A549 (cell line): ENCODE results near the gene PSMC5. TPM values are rescaled to one million over a fixed set of nuclear protein-coding genes. Genes with fewer than 3 reads are reported as not detected.

ENCODE experiments used
- ATAC-seq, 2 experiments: fragments of 200-7000 bp in 1 of 2; fragments of >200 bp in 1 of 2; cut with Nextera tagmentation in 1 of 2; cut with Tn5 transposase in 1 of 2; 3 replicates each; pipeline versions ENCODE4 v1.8.0 to v1.9.1; 2018 to 2020; ENCODE audit warnings: mild to moderate bottlenecking in 1 of 2, moderate library complexity in 1 of 2
- CTCF ChIA-PET: fragments of 300-600 bp; sonication (Branson Sonifier 250); formaldehyde crosslinking; extraction: SDS; loops from one replicate; lab custom pipeline; 2021; ENCODE audit warnings: antibody characterized with exemption, inconsistent platforms; lab: Yijun Ruan, JAX
- POLR2A ChIA-PET: fragments of 350-600 bp; formaldehyde crosslinking; extraction: SDS; loops from one replicate; lab custom pipeline; 2021; ENCODE audit warnings: antibody characterized with exemption, inconsistent platforms; lab: Yijun Ruan, JAX
- DNase-seq, 2 experiments: peaks; one replicate each; pipeline versions ENCODE4 v3.0.0 to v3.0.0-alpha.2; 2011 to 2016; ENCODE audit warnings: low read depth in 1 of 2, low spot score in 1 of 2
- FAIRE-seq: peaks from 2 replicates; lab custom pipeline; 2011; peaks lifted over from hg19 to GRCh38; lab: Jason Lieb, UNC
- H3K27ac ChIP-seq, 2 experiments: fragments of >200 bp; sonication (Bioruptor Twin); formaldehyde crosslinking; 3 replicates each; pipeline ENCODE4 v1.5.1; 2016 to 2017
- H3K4me1 ChIP-seq: fragments of >200 bp; sonication (Bioruptor Twin); formaldehyde crosslinking; 3 replicates; pipeline ENCODE4 v1.6.1; 2016
- H3K4me2 ChIP-seq: fragments of >200 bp; sonication (Bioruptor Twin); formaldehyde crosslinking; 3 replicates; pipeline ENCODE4 v1.6.1; 2016
- H3K4me3 ChIP-seq: fragments of >200 bp; sonication (Bioruptor Twin); formaldehyde crosslinking; 3 replicates; pipeline ENCODE4 v1.5.1; 2016
- H3K9me3 ChIP-seq: fragments of >200 bp; sonication (Bioruptor Twin); formaldehyde crosslinking; 3 replicates; pipeline ENCODE4 v1.6.1; 2016
- CEBPB ChIP-seq, 2 experiments: fragments of >200 bp in 1 of 2; sonication (Bioruptor Twin) in 1 of 2; formaldehyde crosslinking in 1 of 2; IDR thresholded peaks; 2 replicates each; pipeline ENCODE4 v1.6.1; 2012 to 2016
- CHD2 ChIP-seq: fragments of 150-350 bp; IDR thresholded peaks from 2 replicates; pipeline ENCODE4 v1.6.1; 2014; ENCODE audit warnings: low read length; ENCODE audit not compliant: partially characterized antibody
- CHD4 ChIP-seq: fragments of 200-600 bp; sonication (generic); IDR thresholded peaks from 2 replicates; pipeline ENCODE4 v1.6.1; 2016; ENCODE audit warnings: antibody characterized with exemption, mild to moderate bottlenecking, borderline replicate concordance
- EHF ChIP-seq: fragments of 250-450 bp; sonication (Bioruptor Pico); IDR thresholded peaks from 2 replicates; pipeline ENCODE4 v1.5.0; 2020; ENCODE audit warnings: mild to moderate bottlenecking
- FOXS1 ChIP-seq: fragments of 250-450 bp; sonication (Bioruptor Pico); IDR thresholded peaks from 2 replicates; pipeline ENCODE4 v1.5.0; 2020; ENCODE audit warnings: mild to moderate bottlenecking, moderate library complexity
- HEYL ChIP-seq: fragments of 250-450 bp; sonication (Bioruptor Pico); IDR thresholded peaks from 2 replicates; pipeline ENCODE4 v1.8.0; 2021; ENCODE audit warnings: mild to moderate bottlenecking, moderate library complexity
- HOXA7 ChIP-seq: fragments of 250-450 bp; sonication (Bioruptor Pico); IDR thresholded peaks from 2 replicates; pipeline ENCODE4 v1.5.0; 2020; ENCODE audit warnings: mild to moderate bottlenecking, moderate library complexity
- HOXB5 ChIP-seq: fragments of 250-450 bp; sonication (Bioruptor Pico); IDR thresholded peaks from 2 replicates; pipeline ENCODE4 v1.5.0; 2020; ENCODE audit warnings: mild to moderate bottlenecking, moderate library complexity
- KDM5A ChIP-seq: fragments of 200-600 bp; sonication (generic); IDR thresholded peaks from 2 replicates; pipeline ENCODE4 v1.6.1; 2016; ENCODE audit warnings: antibody characterized with exemption, mild to moderate bottlenecking
- MAZ ChIP-seq: fragments of 150-350 bp; IDR thresholded peaks from 2 replicates; pipeline ENCODE4 v1.6.1; 2014; ENCODE audit warnings: antibody characterized with exemption, low read depth, low read length, borderline replicate concordance
- NPAS2 ChIP-seq: fragments of 250-450 bp; sonication (Bioruptor Pico); IDR thresholded peaks from 2 replicates; pipeline ENCODE4 v1.8.0; 2022; ENCODE audit warnings: mild to moderate bottlenecking, moderate library complexity, borderline replicate concordance
- NR3C1 ChIP-seq: fragments of >200 bp; sonication (Bioruptor Twin); formaldehyde crosslinking; IDR thresholded peaks from 3 replicates; pipeline ENCODE4 v1.6.1; 2017
- PHF8 ChIP-seq: fragments of 200-600 bp; sonication (generic); IDR thresholded peaks from 2 replicates; pipeline ENCODE4 v1.6.1; 2016; ENCODE audit warnings: low read depth, mild to moderate bottlenecking, antibody characterized with exemption, moderate library complexity, borderline replicate concordance
- POLR2A ChIP-seq: IDR thresholded peaks from 2 replicates; pipeline ENCODE4 v1.6.1; 2012; ENCODE audit warnings: mild to moderate bottlenecking, low read length
- POLR2AphosphoS2 ChIP-seq: conservative IDR thresholded peaks from 2 replicates; pipeline ENCODE4 v1.6.1; 2012; ENCODE audit warnings: low read length, improper control_type of control experiment, inconsistent platforms
- RNF2 ChIP-seq: fragments of 200-600 bp; sonication (generic); IDR thresholded peaks from 2 replicates; pipeline ENCODE4 v1.6.1; 2016; ENCODE audit warnings: low read depth, mild to moderate bottlenecking, antibody characterized with exemption, moderate library complexity, borderline replicate concordance
- SMC3 ChIP-seq: fragments of >200 bp; sonication (Bioruptor Twin); formaldehyde crosslinking; IDR thresholded peaks from 3 replicates; pipeline ENCODE4 v1.6.1; 2018; ENCODE audit warnings: inconsistent platforms
- SREBF2 ChIP-seq: fragments of 450-650 bp; IDR thresholded peaks from 2 replicates; pipeline ENCODE4 v1.6.1; 2014; ENCODE audit warnings: mild to moderate bottlenecking, moderate library complexity
- TFCP2L1 ChIP-seq: fragments of 250-450 bp; sonication (Bioruptor Pico); IDR thresholded peaks from 2 replicates; pipeline ENCODE4 v1.5.0; 2021; ENCODE audit warnings: mild to moderate bottlenecking
- TP53 ChIP-seq: fragments of 250-450 bp; sonication (Bioruptor Pico); IDR thresholded peaks from 2 replicates; pipeline ENCODE4 v1.5.0; 2021; ENCODE audit warnings: mild to moderate bottlenecking, moderate library complexity
- ZFP36 ChIP-seq: fragments of 450-650 bp; IDR thresholded peaks from 2 replicates; pipeline ENCODE4 v1.6.1; 2014; ENCODE audit warnings: borderline replicate concordance; ENCODE audit not compliant: partially characterized antibody
- ZNF302 ChIP-seq: fragments of 250-450 bp; sonication (Bioruptor Pico); IDR thresholded peaks from 2 replicates; pipeline ENCODE4 v1.9.0; 2021; ENCODE audit warnings: inconsistent platforms, mild to moderate bottlenecking, moderate library complexity
- ZSCAN20 ChIP-seq: fragments of 250-450 bp; sonication (Bioruptor Pico); IDR thresholded peaks from 2 replicates; pipeline ENCODE4 v1.8.0; 2022; ENCODE audit warnings: mild to moderate bottlenecking, moderate library complexity
- WGBS: methylation state at CpG from one replicate; pipeline ENCODE4 v1.1.6; 2017; ENCODE audit errors: missing lambda C conversion rate; 5-methylcytosine and 5-hydroxymethylcytosine counted together
- polyA plus RNA-seq, 4 experiments: library from polyadenylated mRNA; depleted of rRNA in 3 of 4; stranded (reverse); fragments of >200 nt; fragmentation: RNase III in 1 of 4; extraction: RNeasy Plus Mini Kit Qiagen cat#74134 plus additional on column Dnase treatment in 1 of 4; gene quantifications; 2 replicates in 3 of 4; 3 replicates in 1 of 4; pipeline ENCODE4 v1.2.3, GENCODE V29; 2011 to 2017
- TF ChIP-seq, protein P1 (sequence below): fragments of >200 bp; sonication (Bioruptor Twin); formaldehyde crosslinking; IDR thresholded peaks from 2 replicates; pipeline ENCODE4 v1.6.1; 2016
- TF ChIP-seq, protein P2 (sequence below): IDR thresholded peaks from 2 replicates; pipeline ENCODE4 v1.6.1; 2012
- TF ChIP-seq, protein P3 (sequence below): fragments of >200 bp; sonication (Bioruptor Twin); formaldehyde crosslinking; IDR thresholded peaks from 3 replicates; pipeline ENCODE4 v1.5.1; 2016
- TF ChIP-seq, protein P4 (sequence below): fragments of 250-450 bp; sonication (Bioruptor Pico); IDR thresholded peaks from 2 replicates; pipeline ENCODE4 v1.5.0; 2021; ENCODE audit warnings: mild to moderate bottlenecking, moderate library complexity, borderline replicate concordance
- TF ChIP-seq, protein P5 (sequence below): fragments of 250-450 bp; sonication (Bioruptor Pico); IDR thresholded peaks from 2 replicates; pipeline ENCODE4 v1.5.0; 2020; ENCODE audit warnings: low read depth, mild to moderate bottlenecking, moderate library complexity

PSMC5 gene
- polyA plus RNA-seq, 2 of the 4 experiments (the other 2 are of a cell fraction): 303 to 406 TPM

DNA sequence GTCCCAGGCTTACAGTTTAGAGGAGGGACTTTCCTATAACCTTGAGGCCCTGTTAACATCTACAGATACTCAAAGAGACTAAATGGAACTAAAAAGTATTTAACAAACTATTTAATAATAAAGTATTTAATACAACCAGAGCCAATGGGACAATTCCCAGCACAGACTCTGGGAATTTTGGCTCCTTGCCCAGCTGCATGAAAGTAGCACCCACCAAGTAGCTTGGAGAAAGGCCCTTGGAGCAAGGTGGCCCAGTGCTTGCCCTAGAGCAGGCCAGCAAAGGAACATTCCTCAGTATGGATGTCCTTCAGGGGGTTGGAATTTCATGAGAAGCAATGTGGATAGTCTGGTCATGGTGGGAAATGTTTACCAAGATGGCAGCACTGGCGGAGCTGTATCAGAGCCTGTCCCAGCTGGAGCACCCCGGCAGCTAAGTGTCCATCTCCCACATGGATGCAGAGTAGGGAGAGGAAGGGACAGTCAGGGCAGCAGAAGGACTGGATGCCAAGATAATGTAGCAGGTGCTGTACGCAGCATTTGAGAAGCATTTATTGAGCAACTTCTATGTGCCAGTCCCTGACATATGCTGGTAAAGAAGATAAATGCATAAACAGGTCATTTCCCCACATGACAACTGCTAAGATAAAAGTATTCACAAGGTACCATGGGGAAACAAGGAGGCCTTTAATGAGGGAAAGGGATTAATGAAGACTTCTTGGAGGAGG, 20.5 kb downstream of the PSMC5 start:
- POLR2A ChIA-PET: no interaction called here
- WGBS: 82% methylated on average over 3 of the region's 3 CpGs
- ATAC-seq (no peak), FAIRE-seq (no peak), DNase-seq (no peak)
- H3K27ac ChIP-seq: no peak overlapping the region
- 0 out of 3 replicates have a peak, but pooled peaks cover 5% of the 10 kb centered on the region for H3K4me1 ChIP-seq
- peaks cover 8% of the 10 kb centered on the region for H3K9me3 ChIP-seq
- H3K4me3 ChIP-seq: no peak overlapping the region
- TF ChIP-seq NR3C1: no peak
- CTCF ChIA-PET: interaction anchor here (1.1 to 9.6 kb wide), 8 partner anchors 8 to 214 kb away, joined by 3 to 91 read pairs (median 6); no protein-coding TSS in a partner anchor
- no peak overlapping the region for H3K4me2 ChIP-seq

DNA sequence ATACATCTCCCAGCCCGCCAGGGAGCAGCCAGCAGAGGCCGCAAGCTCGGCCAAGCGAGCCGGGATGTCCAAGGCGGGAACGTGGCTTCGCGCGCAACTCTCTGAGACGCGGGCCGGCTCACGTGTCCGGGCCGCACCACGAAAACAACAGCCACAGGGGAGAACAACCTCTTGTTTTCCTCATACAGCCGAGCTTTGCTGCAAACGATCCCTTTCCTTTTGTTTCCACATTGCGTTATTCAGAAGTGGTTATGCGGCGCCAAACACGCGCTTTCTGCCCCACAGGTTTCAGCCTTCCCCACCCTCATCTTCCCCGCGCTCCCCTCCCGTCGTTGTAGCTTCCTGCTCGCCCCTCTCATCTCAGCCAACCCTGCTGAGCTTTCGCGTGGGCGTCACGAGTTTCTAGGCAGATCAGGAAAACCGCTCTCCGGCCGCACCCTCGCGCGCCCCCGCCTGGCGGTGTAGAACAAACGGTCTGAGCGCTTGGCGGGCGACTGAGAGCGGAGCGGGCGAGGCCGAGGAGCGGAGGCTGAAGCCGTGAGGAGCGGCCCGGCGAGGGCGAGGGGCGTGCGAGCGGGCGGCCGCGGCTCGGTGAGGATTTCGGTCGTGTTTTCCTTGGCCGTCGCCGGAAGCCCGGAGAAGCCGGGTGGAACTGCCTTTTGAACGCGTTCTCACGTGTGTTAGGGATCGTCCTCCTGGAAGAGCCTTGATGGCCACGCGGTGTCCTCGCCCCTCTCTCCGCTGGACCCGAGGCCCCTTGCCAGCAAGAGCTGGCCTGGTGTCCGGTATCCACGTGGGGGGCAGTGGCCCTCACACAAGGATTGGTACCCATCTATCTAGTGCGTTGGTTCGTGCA, 21.8 kb downstream of the PSMC5 start:
- Histone ChIP-seq H3K4me1 (no peaks in the 10 kb centered on the region), H3K9me3 (peaks cover 8% of the 10 kb centered on the region), H3K4me3 (peak overlapping the region; percentile 28), H3K27ac (peak overlapping the region; percentile 74 to 86), H3K4me2 (peak overlapping the region; percentile 76)
- ATAC-seq (peak; percentile 94 to 96), DNase-seq (peak; percentile 99), FAIRE-seq (peak; percentile 56)
- ChIA-PET CTCF (interaction anchor here (0.7 to 9.6 kb wide), 31 partner anchors 9 to 848 kb away, joined by 3 to 91 read pairs (median 3); partner anchors contain the start of genes CSHL1 and GH1), POLR2A (interaction anchor here (1.4 kb wide), 1 partner anchor 296 kb away, joined by 8 read pairs; no protein-coding TSS in a partner anchor)
- WGBS: 18% methylated on average over 62 of the region's 82 CpGs
- TF ChIP-seq, protein P1, sequence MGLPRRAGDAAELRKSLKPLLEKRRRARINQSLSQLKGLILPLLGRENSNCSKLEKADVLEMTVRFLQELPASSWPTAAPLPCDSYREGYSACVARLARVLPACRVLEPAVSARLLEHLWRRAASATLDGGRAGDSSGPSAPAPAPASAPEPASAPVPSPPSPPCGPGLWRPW: no peak
- TF ChIP-seq, protein P2, sequence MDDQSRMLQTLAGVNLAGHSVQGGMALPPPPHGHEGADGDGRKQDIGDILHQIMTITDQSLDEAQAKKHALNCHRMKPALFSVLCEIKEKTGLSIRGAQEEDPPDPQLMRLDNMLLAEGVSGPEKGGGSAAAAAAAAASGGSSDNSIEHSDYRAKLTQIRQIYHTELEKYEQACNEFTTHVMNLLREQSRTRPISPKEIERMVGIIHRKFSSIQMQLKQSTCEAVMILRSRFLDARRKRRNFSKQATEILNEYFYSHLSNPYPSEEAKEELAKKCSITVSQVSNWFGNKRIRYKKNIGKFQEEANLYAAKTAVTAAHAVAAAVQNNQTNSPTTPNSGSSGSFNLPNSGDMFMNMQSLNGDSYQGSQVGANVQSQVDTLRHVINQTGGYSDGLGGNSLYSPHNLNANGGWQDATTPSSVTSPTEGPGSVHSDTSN: peak; percentile 37; the same call in 1 of the 2 replicates
- TF ChIP-seq MAZ (no peak), PHF8 (no peak), SMC3 (no peak), POLR2AphosphoS2 (no peak), HOXB5 (CRISPR knock-in tag) (peak; percentile 94), POLR2A (no peak), HEYL (no peak; the same call in 1 of the 2 replicates), EHF (CRISPR knock-in tag) (peak; percentile 82; the same call in 1 of the 2 replicates), CHD4 (no peak), ZNF302 (CRISPR knock-in tag) (no peak; the same call in 1 of the 2 replicates), SREBF2 (peak; percentile 14; the same call in 1 of the 2 replicates), RNF2 (peak; percentile 75), TFCP2L1 (CRISPR knock-in tag) (0 out of 2 replicates have a peak, but pooled peaks have one; percentile 55), HOXA7 (CRISPR knock-in tag) (peak; percentile 40; the same call in 1 of the 2 replicates), CEBPB (IDR thresholded peaks at IDR 0.05) (no peak; a peak in 1 of 4 replicates), NR3C1 (no peak), ZFP36 (no peak), KDM5A (no peak), TP53 (CRISPR knock-in tag) (peak; percentile 78; the same call in 1 of the 2 replicates), ZSCAN20 (CRISPR knock-in tag) (peak; percentile 70; the same call in 1 of the 2 replicates), NPAS2 (CRISPR knock-in tag) (peak; percentile 95), CHD2 (peak; percentile 60), FOXS1 (CRISPR knock-in tag) (peak; percentile 63; the same call in 1 of the 2 replicates)
- TF ChIP-seq, protein P3, sequence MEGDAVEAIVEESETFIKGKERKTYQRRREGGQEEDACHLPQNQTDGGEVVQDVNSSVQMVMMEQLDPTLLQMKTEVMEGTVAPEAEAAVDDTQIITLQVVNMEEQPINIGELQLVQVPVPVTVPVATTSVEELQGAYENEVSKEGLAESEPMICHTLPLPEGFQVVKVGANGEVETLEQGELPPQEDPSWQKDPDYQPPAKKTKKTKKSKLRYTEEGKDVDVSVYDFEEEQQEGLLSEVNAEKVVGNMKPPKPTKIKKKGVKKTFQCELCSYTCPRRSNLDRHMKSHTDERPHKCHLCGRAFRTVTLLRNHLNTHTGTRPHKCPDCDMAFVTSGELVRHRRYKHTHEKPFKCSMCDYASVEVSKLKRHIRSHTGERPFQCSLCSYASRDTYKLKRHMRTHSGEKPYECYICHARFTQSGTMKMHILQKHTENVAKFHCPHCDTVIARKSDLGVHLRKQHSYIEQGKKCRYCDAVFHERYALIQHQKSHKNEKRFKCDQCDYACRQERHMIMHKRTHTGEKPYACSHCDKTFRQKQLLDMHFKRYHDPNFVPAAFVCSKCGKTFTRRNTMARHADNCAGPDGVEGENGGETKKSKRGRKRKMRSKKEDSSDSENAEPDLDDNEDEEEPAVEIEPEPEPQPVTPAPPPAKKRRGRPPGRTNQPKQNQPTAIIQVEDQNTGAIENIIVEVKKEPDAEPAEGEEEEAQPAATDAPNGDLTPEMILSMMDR: peak; percentile 88
- TF ChIP-seq, protein P4, sequence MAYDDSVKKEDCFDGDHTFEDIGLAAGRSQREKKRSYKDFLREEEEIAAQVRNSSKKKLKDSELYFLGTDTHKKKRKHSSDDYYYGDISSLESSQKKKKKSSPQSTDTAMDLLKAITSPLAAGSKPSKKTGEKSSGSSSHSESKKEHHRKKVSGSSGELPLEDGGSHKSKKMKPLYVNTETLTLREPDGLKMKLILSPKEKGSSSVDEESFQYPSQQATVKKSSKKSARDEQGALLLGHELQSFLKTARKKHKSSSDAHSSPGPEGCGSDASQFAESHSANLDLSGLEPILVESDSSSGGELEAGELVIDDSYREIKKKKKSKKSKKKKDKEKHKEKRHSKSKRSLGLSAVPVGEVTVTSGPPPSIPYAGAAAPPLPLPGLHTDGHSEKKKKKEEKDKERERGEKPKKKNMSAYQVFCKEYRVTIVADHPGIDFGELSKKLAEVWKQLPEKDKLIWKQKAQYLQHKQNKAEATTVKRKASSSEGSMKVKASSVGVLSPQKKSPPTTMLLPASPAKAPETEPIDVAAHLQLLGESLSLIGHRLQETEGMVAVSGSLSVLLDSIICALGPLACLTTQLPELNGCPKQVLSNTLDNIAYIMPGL (CRISPR knock-in tag): peak; percentile 84
- TF ChIP-seq, protein P5, sequence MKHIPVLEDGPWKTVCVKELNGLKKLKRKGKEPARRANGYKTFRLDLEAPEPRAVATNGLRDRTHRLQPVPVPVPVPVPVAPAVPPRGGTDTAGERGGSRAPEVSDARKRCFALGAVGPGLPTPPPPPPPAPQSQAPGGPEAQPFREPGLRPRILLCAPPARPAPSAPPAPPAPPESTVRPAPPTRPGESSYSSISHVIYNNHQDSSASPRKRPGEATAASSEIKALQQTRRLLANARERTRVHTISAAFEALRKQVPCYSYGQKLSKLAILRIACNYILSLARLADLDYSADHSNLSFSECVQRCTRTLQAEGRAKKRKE (CRISPR knock-in tag): peak; percentile 94
